ENCODE results near the gene MRPL1. TPM values are rescaled to one million over a fixed set of nuclear protein-coding genes. Genes with fewer than 3 reads are reported as not detected.

MRPL1 gene
- total and polyA plus RNA-seq, 2 donors (not counting 1 experiment from before 2014, with no cell fraction given), result 25.4 to 35.6 TPM

- DNase-seq (ENCODE audit: low read depth in 2 of 2), result peak in 1 of 2 donors; percentile 17
- Histone ChIP-seq H3K36me3 (ENCODE audit: control insufficient read depth, insufficient read depth, low read length) (no peaks in the 10 kb centered on the region), H3K79me2 (ENCODE audit: control insufficient read depth, insufficient read depth, low read length) (peaks cover 29% of the 10 kb centered on the region), H3K9ac (ENCODE audit: insufficient read depth, low read length) (peak overlapping the region; percentile 81), H3K4me3 (replicated peaks in 1 of 4; ENCODE audit: control extremely low read depth in 1 of 4, insufficient read depth in 1 of 4, low read depth in 3 of 4, low read length in 4 of 4) (peak overlapping the region; percentile 84 to 93 (median 90)), H3K27me3 (ENCODE audit: control insufficient read depth, insufficient read depth, low read length) (no peaks in the 10 kb centered on the region), H3K4me1 (ENCODE audit: control insufficient read depth, extremely low read depth, insufficient read depth, low read length) (no peaks in the 10 kb centered on the region), H4K20me1 (ENCODE audit: control insufficient read depth, extremely low read depth, insufficient read depth, low read length) (no peaks in the 10 kb centered on the region), H3K27ac (ENCODE audit: insufficient read depth, low read length) (peak overlapping the region; percentile 87), H2AFZ (ENCODE audit: low read length) (peak overlapping the region; percentile 96), H3K9me3 (ENCODE audit: control insufficient read depth, insufficient read depth, low read depth, low read length) (no peaks in the 10 kb centered on the region), H3K4me2 (ENCODE audit: extremely low read depth, insufficient read depth, low read length) (peak overlapping the region; percentile 68)
- TF ChIP-seq EZH2 (IDR thresholded peaks at IDR 0.05; ENCODE audit: low read length, missing control alignments) (no peak), CTCF (conservative IDR thresholded peaks at IDR 0.05 in 1 of 2, IDR thresholded peaks at IDR 0.05 in 1 of 2; ENCODE audit: low read depth in 1 of 2, low read length in 2 of 2) (no peak)
These were observed 43.2 kb upstream of the MRPL1 start for GRCh38 chr4:77819404-77819842.

GRCh38 chr4:77819843-77820648 is 42.6 kb upstream of the MRPL1 start:
- Histone ChIP-seq H3K79me2 (ENCODE audit: control insufficient read depth, insufficient read depth, low read length) (peaks cover 28% of the 10 kb centered on the region), H3K9ac (ENCODE audit: insufficient read depth, low read length) (peak overlapping the region; percentile 81), H3K4me3 (replicated peaks in 1 of 4; ENCODE audit: control extremely low read depth in 1 of 4, insufficient read depth in 1 of 4, low read depth in 3 of 4, low read length in 4 of 4) (peak overlapping the region; percentile 55 to 92 (median 88)), H3K27me3 (ENCODE audit: control insufficient read depth, insufficient read depth, low read length) (no peaks in the 10 kb centered on the region), H3K27ac (ENCODE audit: insufficient read depth, low read length) (peak overlapping the region; percentile 87), H4K20me1 (ENCODE audit: control insufficient read depth, extremely low read depth, insufficient read depth, low read length) (no peaks in the 10 kb centered on the region), H3K9me3 (ENCODE audit: control insufficient read depth, insufficient read depth, low read depth, low read length) (no peaks in the 10 kb centered on the region), H3K4me2 (ENCODE audit: extremely low read depth, insufficient read depth, low read length) (peak overlapping the region; percentile 92), H2AFZ (ENCODE audit: low read length) (peak overlapping the region; percentile 90), H3K36me3 (ENCODE audit: control insufficient read depth, insufficient read depth, low read length) (no peaks in the 10 kb centered on the region), H3K4me1 (ENCODE audit: control insufficient read depth, extremely low read depth, insufficient read depth, low read length) (no peaks in the 10 kb centered on the region)
- DNase-seq (ENCODE audit: low read depth in 2 of 2), result peak; percentile 77 to 83
- no peak for TF ChIP-seq CTCF (conservative IDR thresholded peaks at IDR 0.05 in 1 of 2, IDR thresholded peaks at IDR 0.05 in 1 of 2; ENCODE audit: low read depth in 1 of 2, low read length in 2 of 2)
- no peak for TF ChIP-seq EZH2 (IDR thresholded peaks at IDR 0.05; ENCODE audit: low read length, missing control alignments)

- peak overlapping the region; percentile 81 for H3K9ac ChIP-seq (ENCODE audit: insufficient read depth, low read length)
- H3K36me3 ChIP-seq (ENCODE audit: control insufficient read depth, insufficient read depth, low read length), result no peaks in the 10 kb centered on the region
- peak overlapping the region; percentile 55 to 92 (median 88) for H3K4me3 ChIP-seq (replicated peaks in 1 of 4; ENCODE audit: control extremely low read depth in 1 of 4, insufficient read depth in 1 of 4, low read depth in 3 of 4, low read length in 4 of 4)
- no peaks in the 10 kb centered on the region for H4K20me1 ChIP-seq (ENCODE audit: control insufficient read depth, extremely low read depth, insufficient read depth, low read length)
- H2AFZ ChIP-seq (ENCODE audit: low read length), result peak overlapping the region; percentile 90
- H3K4me1 ChIP-seq (ENCODE audit: control insufficient read depth, extremely low read depth, insufficient read depth, low read length), result no peaks in the 10 kb centered on the region
- no peaks in the 10 kb centered on the region for H3K27me3 ChIP-seq (ENCODE audit: control insufficient read depth, insufficient read depth, low read length)
- H3K9me3 ChIP-seq (ENCODE audit: control insufficient read depth, insufficient read depth, low read depth, low read length), result no peaks in the 10 kb centered on the region
- DNase-seq (ENCODE audit: low read depth in 2 of 2), result peak; percentile 6 to 37
- peak overlapping the region; percentile 87 for H3K27ac ChIP-seq (ENCODE audit: insufficient read depth, low read length)
- TF ChIP-seq EZH2 (IDR thresholded peaks at IDR 0.05; ENCODE audit: low read length, missing control alignments) (no peak), CTCF (conservative IDR thresholded peaks at IDR 0.05 in 1 of 2, IDR thresholded peaks at IDR 0.05 in 1 of 2; ENCODE audit: low read depth in 1 of 2, low read length in 2 of 2) (no peak)
- peaks cover 21% of the 10 kb centered on the region for H3K79me2 ChIP-seq (ENCODE audit: control insufficient read depth, insufficient read depth, low read length)
- peak overlapping the region; percentile 92 for H3K4me2 ChIP-seq (ENCODE audit: extremely low read depth, insufficient read depth, low read length)
These were observed 41.7 kb upstream of the MRPL1 start for GRCh38 chr4:77820649-77821561.

Data from fibroblast of lung (primary cell).